ENCODE measurements around the gene AUH.

Gene AUH

DNA sequence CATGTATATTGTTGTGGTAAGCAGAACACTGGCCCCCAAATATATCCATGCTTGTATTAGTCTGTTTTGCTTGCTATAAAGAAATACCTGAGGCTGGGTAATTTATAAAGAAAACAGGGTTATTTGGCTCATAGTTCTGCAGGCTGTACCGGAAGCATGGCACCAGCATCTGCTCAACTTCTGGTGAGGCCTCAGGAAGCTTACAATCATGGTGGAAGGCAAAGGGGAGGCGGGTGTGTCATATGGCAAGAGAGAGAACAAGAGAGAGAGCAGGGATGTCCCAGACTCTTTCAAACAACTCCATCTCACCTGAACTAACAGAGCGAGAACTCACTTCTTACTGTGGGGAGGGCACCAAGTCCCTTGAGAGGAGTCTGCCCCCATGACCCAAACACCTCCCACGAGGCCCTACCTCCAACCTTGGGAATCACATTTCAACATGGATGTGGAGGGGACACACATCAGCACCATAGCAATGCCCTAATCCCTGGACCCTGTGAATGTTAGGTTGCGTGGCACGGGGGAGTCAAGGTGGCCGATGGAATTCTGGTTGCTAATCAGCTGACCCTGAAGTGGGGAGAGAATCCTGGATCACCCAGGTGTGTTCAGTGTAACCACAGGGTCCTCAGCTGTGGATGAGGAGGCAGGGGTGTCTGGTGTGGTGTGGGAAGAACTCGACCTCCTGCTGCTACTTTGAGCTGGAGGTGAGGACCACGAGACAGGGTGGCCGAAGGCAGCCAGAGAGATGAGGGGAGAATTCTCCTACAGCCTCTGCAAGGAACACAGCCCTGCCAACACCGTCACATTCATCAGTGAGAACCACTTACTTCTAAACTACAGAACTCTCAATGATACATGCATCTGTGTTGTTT, 172.8 kb downstream of the AUH start:
- Histone ChIP-seq H3K27me3 (ENCODE audit: insufficient read depth, poor library complexity, severe bottlenecking) (no peaks in the 10 kb centered on the region), H3K4me3 (replicated peaks; ENCODE audit: insufficient read depth, low read length) (no peak overlapping the region), H3K27ac (replicated peaks) (no peak overlapping the region)
- TF ChIP-seq GABPA (IDR thresholded peaks at IDR 0.05; ENCODE audit: low read depth) = no peak
- TF ChIP-seq, protein P1, sequence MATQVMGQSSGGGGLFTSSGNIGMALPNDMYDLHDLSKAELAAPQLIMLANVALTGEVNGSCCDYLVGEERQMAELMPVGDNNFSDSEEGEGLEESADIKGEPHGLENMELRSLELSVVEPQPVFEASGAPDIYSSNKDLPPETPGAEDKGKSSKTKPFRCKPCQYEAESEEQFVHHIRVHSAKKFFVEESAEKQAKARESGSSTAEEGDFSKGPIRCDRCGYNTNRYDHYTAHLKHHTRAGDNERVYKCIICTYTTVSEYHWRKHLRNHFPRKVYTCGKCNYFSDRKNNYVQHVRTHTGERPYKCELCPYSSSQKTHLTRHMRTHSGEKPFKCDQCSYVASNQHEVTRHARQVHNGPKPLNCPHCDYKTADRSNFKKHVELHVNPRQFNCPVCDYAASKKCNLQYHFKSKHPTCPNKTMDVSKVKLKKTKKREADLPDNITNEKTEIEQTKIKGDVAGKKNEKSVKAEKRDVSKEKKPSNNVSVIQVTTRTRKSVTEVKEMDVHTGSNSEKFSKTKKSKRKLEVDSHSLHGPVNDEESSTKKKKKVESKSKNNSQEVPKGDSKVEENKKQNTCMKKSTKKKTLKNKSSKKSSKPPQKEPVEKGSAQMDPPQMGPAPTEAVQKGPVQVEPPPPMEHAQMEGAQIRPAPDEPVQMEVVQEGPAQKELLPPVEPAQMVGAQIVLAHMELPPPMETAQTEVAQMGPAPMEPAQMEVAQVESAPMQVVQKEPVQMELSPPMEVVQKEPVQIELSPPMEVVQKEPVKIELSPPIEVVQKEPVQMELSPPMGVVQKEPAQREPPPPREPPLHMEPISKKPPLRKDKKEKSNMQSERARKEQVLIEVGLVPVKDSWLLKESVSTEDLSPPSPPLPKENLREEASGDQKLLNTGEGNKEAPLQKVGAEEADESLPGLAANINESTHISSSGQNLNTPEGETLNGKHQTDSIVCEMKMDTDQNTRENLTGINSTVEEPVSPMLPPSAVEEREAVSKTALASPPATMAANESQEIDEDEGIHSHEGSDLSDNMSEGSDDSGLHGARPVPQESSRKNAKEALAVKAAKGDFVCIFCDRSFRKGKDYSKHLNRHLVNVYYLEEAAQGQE (IDR thresholded peaks at IDR 0.05; ENCODE audit: insufficient replicate concordance, low read depth) = no peak
- DNase-seq (ENCODE audit: low read depth in 1 of 2, low spot score in 1 of 2) = no peak

DNA sequence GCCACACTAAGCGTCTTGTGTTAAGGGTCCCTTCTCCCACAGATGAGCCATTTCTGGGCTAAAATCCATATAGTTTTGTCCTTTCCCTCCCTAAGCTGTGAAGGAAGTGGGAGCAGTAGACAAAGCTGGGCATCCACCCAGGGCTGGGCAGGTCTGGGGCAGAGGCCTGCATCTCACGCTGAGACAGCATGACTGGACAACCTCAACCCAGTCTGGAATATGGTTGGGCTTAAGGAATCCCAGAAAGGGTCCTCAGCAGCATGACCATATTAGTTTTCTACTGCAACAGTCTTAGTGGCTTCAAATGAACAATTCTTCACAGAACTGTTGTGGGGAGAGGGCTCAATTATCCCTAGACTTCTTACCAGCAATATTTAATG, 173.8 kb downstream of the AUH start:
- TF ChIP-seq, protein P1 (IDR thresholded peaks at IDR 0.05; ENCODE audit: insufficient replicate concordance, low read depth) = no peak
- TF ChIP-seq POLR2AphosphoS5 (IDR thresholded peaks at IDR 0.05; ENCODE audit: low read depth) = no peak
- TF ChIP-seq, protein P2, sequence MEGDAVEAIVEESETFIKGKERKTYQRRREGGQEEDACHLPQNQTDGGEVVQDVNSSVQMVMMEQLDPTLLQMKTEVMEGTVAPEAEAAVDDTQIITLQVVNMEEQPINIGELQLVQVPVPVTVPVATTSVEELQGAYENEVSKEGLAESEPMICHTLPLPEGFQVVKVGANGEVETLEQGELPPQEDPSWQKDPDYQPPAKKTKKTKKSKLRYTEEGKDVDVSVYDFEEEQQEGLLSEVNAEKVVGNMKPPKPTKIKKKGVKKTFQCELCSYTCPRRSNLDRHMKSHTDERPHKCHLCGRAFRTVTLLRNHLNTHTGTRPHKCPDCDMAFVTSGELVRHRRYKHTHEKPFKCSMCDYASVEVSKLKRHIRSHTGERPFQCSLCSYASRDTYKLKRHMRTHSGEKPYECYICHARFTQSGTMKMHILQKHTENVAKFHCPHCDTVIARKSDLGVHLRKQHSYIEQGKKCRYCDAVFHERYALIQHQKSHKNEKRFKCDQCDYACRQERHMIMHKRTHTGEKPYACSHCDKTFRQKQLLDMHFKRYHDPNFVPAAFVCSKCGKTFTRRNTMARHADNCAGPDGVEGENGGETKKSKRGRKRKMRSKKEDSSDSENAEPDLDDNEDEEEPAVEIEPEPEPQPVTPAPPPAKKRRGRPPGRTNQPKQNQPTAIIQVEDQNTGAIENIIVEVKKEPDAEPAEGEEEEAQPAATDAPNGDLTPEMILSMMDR (IDR thresholded peaks at IDR 0.05; ENCODE audit: insufficient read depth, low read length) = no peak
- TF ChIP-seq SPI1 (IDR thresholded peaks at IDR 0.05; ENCODE audit: borderline replicate concordance, low read depth) = no peak
- TF ChIP-seq GABPA (IDR thresholded peaks at IDR 0.05; ENCODE audit: low read depth) = no peak
- Histone ChIP-seq H3K27me3 (ENCODE audit: insufficient read depth, poor library complexity, severe bottlenecking) (no peaks in the 10 kb centered on the region), H3K27ac (replicated peaks) (no peak overlapping the region), H3K4me3 (replicated peaks; ENCODE audit: insufficient read depth, low read length) (no peak overlapping the region)
- no peak for DNase-seq (ENCODE audit: low read depth in 1 of 2, low spot score in 1 of 2)

DNA sequence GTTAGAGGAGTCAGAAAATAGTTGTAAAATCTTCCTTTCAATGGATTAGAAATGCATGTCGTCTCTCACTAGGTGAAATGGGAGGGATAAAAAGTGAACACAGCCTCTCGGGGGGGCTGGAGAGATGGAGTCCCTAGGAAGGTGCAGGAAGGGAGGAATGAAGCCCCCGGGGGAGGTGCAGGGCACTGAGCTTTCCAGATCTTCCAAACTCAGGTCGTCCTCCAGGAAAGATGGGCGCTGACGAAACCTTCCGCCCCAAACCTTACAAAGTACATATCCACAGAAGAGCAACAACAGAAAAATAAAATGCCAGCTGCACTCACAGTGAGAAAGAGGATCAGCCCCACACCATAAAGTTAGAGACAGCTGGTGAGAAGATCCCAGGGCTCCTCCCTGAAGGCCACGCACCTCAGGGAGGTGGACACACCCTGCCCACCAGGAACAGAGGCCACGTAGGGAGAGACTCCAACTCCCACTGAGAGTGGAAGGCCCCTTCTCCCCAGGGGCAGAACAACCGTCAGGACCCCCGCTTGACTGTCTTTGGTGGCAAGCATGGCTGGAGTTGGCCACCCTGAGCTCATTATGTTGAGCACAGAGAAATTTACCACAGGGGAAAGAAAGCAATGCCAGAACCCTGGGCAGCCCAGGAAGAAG, 174.3 kb downstream of the AUH start:
- TF ChIP-seq, protein P1 (IDR thresholded peaks at IDR 0.05; ENCODE audit: insufficient replicate concordance, low read depth) = no peak
- no peak for TF ChIP-seq POLR2AphosphoS5 (IDR thresholded peaks at IDR 0.05; ENCODE audit: low read depth)
- no peak for TF ChIP-seq GABPA (IDR thresholded peaks at IDR 0.05; ENCODE audit: low read depth)
- TF ChIP-seq, protein P2 (IDR thresholded peaks at IDR 0.05; ENCODE audit: insufficient read depth, low read length) = no peak
- TF ChIP-seq SPI1 (IDR thresholded peaks at IDR 0.05; ENCODE audit: borderline replicate concordance, low read depth) = no peak
- Histone ChIP-seq H3K4me3 (replicated peaks; ENCODE audit: insufficient read depth, low read length) (no peak overlapping the region), H3K27ac (replicated peaks) (no peak overlapping the region), H3K27me3 (ENCODE audit: insufficient read depth, poor library complexity, severe bottlenecking) (no peaks in the 10 kb centered on the region)
- DNase-seq (ENCODE audit: low read depth in 1 of 2, low spot score in 1 of 2) = no peak
